WTC11 (cell line): Measurements from ENCODE around the gene VSTM2B.

Experiments used
- CTCF ChIP-seq: fragments of 200-600 bp; IDR thresholded peaks from 2 replicates; pipeline ENCODE4 v1.8.0; 2022; ENCODE audit warnings: antibody characterized with exemption
- NR2C2 ChIP-seq: sonication (generic); formaldehyde crosslinking; IDR thresholded peaks from 2 replicates; pipeline ENCODE4 v1.8.0; 2022; ENCODE audit warnings: mild to moderate bottlenecking, missing genetic modification reagents
- ZBTB43 ChIP-seq: sonication (generic); formaldehyde crosslinking; IDR thresholded peaks from 2 replicates; pipeline ENCODE4 v1.8.1; 2023; ENCODE audit warnings: mild to moderate bottlenecking, missing genetic modification reagents
- ZNF263 ChIP-seq: sonication (generic); formaldehyde crosslinking; IDR thresholded peaks from 2 replicates; pipeline ENCODE4 v1.8.1; 2022; ENCODE audit warnings: low read depth, mild to moderate bottlenecking, moderate library complexity, missing genetic modification reagents

- TF ChIP-seq ZNF263 (CRISPR knock-in tag) (no peak), CTCF (no peak), ZBTB43 (CRISPR knock-in tag) (no peak), NR2C2 (no peak)
These were observed 5.9 kb upstream of the VSTM2B start for GRCh38 chr19:29519931-29520330.
